GM12872 (cell line): ENCODE measurements around the gene F12.

Experiments
- TF ChIP-seq, protein P1 (sequence below): IDR thresholded peaks from 3 replicates; pipeline ENCODE4 v1.5.1; 2011; ENCODE audit warnings: low read depth, mild to moderate bottlenecking, low read length, moderate library complexity; ENCODE audit not compliant: insufficient read depth

Gene F12

DNA sequence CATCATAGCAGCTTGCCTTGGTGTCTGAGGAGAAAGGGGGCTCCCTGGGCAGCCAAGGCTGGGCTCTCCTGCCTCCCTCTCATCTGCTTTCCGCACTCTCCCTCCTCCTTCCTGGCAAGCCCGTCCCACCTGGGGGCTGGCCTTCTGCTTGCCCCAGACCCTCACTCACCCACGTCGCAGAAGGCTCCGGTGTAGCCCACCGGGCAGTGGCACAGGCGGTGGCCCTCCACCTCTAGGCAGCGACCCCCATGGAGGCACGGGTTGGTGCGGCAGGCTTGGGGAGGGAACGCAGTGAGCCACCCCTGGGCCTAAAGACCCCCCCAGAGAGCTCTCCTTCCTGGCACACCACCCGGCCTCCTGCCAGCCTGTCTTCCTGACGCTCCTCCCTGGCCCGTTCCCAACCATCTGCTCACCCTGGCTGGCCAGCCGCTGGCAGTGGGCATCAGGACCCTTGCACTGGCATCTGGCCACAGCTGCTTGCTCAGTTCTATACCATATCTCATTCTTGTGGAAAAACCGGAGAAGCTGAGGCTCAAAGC lies 4.7 kb downstream of the F12 start:
- TF ChIP-seq, protein P1, sequence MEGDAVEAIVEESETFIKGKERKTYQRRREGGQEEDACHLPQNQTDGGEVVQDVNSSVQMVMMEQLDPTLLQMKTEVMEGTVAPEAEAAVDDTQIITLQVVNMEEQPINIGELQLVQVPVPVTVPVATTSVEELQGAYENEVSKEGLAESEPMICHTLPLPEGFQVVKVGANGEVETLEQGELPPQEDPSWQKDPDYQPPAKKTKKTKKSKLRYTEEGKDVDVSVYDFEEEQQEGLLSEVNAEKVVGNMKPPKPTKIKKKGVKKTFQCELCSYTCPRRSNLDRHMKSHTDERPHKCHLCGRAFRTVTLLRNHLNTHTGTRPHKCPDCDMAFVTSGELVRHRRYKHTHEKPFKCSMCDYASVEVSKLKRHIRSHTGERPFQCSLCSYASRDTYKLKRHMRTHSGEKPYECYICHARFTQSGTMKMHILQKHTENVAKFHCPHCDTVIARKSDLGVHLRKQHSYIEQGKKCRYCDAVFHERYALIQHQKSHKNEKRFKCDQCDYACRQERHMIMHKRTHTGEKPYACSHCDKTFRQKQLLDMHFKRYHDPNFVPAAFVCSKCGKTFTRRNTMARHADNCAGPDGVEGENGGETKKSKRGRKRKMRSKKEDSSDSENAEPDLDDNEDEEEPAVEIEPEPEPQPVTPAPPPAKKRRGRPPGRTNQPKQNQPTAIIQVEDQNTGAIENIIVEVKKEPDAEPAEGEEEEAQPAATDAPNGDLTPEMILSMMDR, result no peak

DNA sequence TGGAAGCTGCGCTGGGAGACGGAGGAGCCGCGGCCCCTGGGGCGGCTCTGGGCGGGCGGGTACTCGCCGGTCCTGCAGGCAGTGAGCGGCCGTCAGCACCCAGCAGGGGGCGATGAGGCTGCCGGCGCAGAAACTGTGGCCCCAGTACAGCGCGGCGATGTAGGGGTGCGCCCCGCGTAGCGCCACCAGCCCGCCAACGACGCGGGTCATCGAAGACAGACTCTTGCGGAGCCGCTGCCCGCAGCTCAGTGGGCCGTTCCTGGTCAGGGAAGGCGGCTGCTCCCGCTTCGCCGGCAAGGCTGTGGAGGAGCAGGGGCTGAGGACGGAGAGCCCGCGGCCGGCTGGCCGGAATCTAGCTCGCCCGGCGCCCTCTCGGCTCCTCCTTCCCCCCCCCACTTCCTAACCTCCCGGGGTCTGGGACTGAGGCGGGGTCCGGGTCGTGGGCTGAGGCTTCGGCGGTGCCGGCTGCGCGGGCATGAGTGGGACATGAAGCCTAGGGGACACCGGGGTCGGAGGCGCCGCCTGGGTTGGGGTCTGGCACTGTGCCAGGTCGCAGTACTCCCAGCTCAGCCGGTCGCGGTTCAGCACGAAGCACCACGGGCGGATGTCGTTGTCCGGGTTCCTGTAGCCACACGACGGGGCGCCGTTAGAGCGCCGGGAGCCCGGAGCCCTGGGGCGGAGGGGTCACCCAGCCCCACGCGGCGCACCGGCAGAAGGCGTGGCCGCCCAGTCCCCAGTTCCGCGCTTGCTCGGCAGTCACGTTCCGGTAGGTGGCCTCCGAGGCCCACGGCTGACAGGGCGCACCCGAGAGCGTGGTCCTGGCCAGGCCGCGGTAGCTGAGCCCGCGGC lies 5.3 kb downstream of the F12 start:
- TF ChIP-seq, protein P1, result peak; percentile 87

DNA sequence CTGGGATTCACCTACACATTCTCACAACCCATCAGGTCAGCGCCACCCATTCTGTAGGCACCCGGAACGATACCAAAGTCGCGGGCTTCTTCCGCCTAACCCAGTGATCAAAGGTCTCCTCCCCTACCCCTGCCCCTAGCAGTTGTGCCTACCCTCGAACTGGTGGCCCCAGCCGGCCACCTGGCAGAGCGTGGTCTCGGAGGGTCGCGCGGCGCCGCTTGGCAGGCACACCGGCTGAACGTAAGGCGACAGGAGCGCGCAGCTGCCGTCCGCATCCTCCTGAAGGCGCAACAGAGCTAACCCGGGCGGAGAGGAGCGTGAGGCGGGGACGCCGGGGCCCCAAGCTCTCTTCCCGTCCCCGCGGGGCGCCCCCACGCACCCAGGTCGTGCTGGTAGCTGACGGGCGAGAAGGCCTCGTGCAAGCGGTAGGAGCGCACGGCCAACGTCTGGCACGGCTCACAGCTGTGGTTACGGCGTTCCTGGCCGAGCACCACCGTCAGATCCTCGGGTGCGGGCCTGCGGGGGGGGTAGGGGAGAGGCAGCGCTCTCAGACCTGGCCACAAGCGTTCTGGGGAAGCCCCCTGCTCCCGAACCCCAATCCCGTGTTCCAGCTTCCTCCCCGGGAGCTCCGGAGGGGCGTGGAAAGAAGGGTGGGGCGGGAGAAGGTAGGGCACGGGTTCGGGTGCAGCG lies 6.1 kb downstream of the F12 start:
- TF ChIP-seq, protein P1, result peak; percentile 27; the same call in 2 of the 3 replicates

DNA sequence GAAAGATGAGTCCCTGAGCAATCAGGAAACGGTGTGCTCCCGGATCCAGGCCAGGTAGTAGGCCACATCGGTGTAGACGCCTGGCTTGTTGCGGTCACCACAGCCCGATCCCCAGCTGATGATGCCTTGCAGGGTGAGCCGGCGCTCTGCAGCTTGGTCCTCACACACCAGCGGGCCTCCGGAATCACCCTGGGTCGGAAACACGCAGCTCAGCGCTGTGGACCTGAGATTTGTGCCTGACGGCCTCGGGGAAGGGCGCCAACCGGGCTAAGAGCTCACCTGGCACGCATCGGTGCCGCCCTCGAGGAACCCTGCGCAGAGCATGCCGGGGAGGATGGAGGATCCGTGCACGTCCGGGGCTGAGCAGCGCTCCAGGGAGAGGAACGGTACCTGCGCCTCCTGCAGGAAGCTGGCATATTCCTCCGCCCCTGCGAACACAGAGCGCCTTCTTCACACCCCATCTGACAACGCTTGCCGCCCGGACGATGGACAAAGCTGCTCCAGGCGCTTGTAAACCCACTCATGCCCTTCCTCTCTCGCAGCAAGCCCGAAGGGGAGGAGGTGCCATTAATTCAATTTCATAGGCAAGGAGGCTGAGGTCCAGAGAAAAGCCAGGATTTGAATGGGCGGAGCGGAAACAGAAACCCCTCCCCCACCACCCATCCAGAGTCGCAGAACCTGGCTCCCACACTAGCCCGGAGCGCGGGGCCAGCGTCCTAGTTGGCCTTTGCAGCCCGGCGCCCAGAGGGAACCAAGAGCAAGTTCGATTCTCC lies 6.9 kb downstream of the F12 start:
- TF ChIP-seq, protein P1, result peak; percentile 55

DNA sequence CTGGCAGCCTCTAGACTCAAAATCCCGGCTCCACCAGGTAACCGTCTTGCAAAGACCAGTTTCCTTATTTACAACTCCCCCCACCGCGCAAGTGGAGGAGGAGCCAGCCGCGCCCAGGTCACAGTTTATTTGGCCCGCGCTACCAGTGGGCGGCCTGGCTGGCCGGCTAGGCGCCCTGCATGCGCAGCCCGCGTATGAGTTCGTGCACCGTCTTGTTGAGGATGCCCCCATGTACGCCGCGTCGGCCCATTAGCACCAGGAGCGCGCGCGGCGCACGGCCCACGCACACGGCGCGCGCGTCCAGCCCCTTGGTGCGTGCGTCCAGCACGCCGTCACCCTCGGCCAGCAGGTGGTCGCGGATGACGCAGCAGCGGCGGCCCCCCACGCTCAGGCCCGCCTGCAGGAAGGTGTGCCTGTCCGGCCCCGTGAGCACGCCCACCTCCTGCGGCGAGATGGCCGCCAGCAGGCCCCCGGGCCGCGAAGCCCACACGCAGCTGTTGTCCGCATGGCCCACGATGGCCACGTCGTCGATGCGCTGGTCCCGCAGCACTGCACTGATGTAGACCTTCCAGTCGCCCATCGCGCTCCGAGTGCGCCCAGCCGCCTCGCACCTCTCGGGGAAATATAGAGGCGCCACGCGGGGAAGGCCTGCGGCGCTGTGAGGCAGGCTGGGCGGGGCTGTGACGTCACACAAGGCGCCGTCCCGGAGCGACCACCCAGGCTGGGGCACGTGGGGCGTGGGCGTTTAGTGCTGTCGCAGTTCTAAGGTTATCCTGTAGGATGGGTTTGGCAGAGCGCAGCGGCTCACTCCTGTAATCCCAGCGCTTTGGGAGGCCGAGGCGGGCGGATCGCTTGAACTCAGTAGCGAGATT lies 9.1 kb downstream of the F12 start, which contains the start of gene PFN3:
PFN3 (minus strand) TSS at position 665 of the 872 bp plus-strand sequence; CDS start at position 580, 85 bp downstream.
- TF ChIP-seq, protein P1, result no peak

DNA sequence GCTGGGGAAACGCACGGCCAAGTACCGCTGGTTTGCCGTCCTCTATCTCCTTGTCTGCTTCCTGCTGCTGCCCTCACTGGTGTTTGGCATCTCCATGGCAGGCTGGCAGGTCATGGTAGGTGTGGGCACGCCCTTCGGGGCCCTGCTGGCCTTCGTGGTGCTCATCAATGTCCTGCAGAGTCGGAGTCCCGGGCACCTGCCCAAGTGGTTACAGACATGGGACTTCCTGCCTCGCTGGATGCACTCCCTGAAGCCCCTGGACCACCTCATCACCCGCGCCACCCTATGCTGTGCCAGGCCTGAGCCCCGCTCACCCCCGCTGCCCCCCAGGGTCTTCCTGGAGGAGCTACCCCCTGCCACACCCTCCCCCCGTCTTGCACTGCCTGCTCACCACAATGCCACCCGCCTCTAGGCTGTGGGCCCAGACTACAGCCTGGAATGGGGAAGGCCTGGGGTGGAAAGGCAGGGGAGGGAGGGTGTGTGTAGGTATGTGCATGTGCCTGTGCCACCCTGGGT lies 11.4 kb downstream of the F12 start:
- TF ChIP-seq, protein P1, result no peak
